ENCODE data around the gene PLEKHJ1. TPM values are rescaled to one million over a fixed set of nuclear protein-coding genes. Genes with fewer than 3 reads are reported as not detected.

The PLEKHJ1 gene
- total and polyA plus RNA-seq, 12 donors = 18.1 to 89.5 (median 71.7) TPM

DNA sequence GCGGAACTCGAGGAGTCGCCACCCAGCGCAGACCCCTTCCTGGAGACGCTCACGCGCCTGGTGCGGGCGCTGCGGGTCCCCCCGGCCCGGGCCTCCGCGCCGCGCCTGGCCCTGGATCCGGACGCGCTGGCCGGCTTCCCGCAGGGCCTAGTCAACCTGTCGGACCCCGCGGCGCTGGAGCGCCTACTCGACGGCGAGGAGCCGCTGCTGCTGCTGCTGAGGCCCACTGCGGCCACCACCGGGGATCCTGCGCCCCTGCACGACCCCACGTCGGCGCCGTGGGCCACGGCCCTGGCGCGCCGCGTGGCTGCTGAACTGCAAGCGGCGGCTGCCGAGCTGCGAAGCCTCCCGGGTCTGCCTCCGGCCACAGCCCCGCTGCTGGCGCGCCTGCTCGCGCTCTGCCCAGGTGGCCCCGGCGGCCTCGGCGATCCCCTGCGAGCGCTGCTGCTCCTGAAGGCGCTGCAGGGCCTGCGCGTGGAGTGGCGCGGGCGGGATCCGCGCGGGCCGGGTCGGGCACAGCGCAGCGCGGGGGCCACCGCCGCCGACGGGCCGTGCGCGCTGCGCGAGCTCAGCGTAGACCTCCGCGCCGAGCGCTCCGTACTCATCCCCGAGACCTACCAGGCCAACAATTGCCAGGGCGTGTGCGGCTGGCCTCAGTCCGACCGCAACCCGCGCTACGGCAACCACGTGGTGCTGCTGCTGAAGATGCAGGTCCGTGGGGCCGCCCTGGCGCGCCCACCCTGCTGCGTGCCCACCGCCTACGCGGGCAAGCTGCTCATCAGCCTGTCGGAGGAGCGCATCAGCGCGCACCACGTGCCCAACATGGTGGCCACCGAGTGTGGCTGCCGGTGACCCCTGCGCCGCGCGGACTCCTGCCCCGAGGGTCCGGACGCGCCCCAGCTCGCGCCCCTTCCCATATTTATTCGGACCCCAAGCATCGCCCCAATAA, 15.3 kb upstream of the PLEKHJ1 start:
- 6 to 10% (median 8%) methylated on average over 13 to 125 of the region's 125 CpGs for WGBS, 4 donors
- TF ChIP-seq POLR2A (IDR thresholded peaks at IDR 0.05) = no peak
- TF ChIP-seq, protein P1, sequence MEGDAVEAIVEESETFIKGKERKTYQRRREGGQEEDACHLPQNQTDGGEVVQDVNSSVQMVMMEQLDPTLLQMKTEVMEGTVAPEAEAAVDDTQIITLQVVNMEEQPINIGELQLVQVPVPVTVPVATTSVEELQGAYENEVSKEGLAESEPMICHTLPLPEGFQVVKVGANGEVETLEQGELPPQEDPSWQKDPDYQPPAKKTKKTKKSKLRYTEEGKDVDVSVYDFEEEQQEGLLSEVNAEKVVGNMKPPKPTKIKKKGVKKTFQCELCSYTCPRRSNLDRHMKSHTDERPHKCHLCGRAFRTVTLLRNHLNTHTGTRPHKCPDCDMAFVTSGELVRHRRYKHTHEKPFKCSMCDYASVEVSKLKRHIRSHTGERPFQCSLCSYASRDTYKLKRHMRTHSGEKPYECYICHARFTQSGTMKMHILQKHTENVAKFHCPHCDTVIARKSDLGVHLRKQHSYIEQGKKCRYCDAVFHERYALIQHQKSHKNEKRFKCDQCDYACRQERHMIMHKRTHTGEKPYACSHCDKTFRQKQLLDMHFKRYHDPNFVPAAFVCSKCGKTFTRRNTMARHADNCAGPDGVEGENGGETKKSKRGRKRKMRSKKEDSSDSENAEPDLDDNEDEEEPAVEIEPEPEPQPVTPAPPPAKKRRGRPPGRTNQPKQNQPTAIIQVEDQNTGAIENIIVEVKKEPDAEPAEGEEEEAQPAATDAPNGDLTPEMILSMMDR (IDR thresholded peaks at IDR 0.05) = no peak
- DNase-seq = no peak
- intact Hi-C loops (cut with DNase I) = no loop called here
- Histone ChIP-seq H3K36me3 (replicated peaks in 1 of 2) (peaks cover 0 to 15% of the 10 kb centered on the region in 2 donors), H3K4me1 (replicated peaks in 1 of 2) (peaks cover 0 to 41% of the 10 kb centered on the region in 2 donors), H3K4me3 (no peak overlapping the region), H3K27me3 (peaks cover 46% of the 10 kb centered on the region), H3K9me3 (replicated peaks in 1 of 3) (no peaks in the 10 kb centered on the region), H3K27ac (no peak overlapping the region)

DNA sequence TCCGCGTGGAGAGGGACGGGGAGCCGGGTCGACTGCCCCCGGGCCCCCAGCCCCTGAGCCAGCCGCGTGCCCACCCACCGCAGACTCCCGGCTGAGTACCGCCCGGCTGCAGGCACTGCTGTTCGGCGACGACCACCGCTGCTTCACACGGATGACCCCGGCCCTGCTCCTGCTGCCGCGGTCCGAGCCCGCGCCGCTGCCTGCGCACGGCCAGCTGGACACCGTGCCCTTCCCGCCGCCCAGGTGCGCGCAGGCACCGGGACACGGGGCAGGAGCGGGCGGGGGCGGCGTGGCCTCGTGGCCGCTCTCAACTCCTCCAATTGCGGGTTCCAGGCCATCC, 14.6 kb upstream of the PLEKHJ1 start:
- TF ChIP-seq POLR2A (IDR thresholded peaks at IDR 0.05) = no peak
- TF ChIP-seq, protein P1 (IDR thresholded peaks at IDR 0.05) = no peak
- no peak overlapping the region for H3K27ac ChIP-seq
- DNase-seq = no peak
- intact Hi-C loops (cut with DNase I) = no loop called here
- H3K4me3 ChIP-seq = no peak overlapping the region
- H3K36me3 ChIP-seq (replicated peaks in 1 of 2) = peaks cover 0 to 21% of the 10 kb centered on the region in 2 donors
- no peaks in the 10 kb centered on the region for H3K9me3 ChIP-seq (replicated peaks in 1 of 3)
- WGBS, 4 donors = 0 to 11% (median 10%) methylated on average over 1 to 40 of the region's 40 CpGs; no CpG with 5 or more reads in 1 of the 4 donors
- H3K27me3 ChIP-seq = peaks cover 46% of the 10 kb centered on the region
- H3K4me1 ChIP-seq (replicated peaks in 1 of 2) = peaks cover 0 to 41% of the 10 kb centered on the region in 2 donors

- Histone ChIP-seq H3K36me3 (replicated peaks in 1 of 2) (peaks cover 0 to 27% of the 10 kb centered on the region in 2 donors), H3K4me1 (replicated peaks in 1 of 2) (peaks cover 0 to 41% of the 10 kb centered on the region in 2 donors), H3K27me3 (peaks cover 46% of the 10 kb centered on the region), H3K27ac (no peak overlapping the region), H3K4me3 (no peak overlapping the region), H3K9me3 (replicated peaks in 1 of 3) (no peaks in the 10 kb centered on the region)
- WGBS, 4 donors = 20 to 32% (median 26%) methylated on average over 11 to 43 of the region's 43 CpGs
- TF ChIP-seq, protein P1 (IDR thresholded peaks at IDR 0.05) = no peak
- TF ChIP-seq POLR2A (IDR thresholded peaks at IDR 0.05) = no peak
- intact Hi-C loops (cut with DNase I) = no loop called here
- peak in 1 of 7 donors; percentile 22 for DNase-seq
Measured at GRCh38 chr19:2249880-2250765, 14.0 kb upstream of the PLEKHJ1 start.

Measured in adrenal gland (tissue), 12 donors.